ENCODE results near the gene UNC5A.

The UNC5A gene

DNA sequence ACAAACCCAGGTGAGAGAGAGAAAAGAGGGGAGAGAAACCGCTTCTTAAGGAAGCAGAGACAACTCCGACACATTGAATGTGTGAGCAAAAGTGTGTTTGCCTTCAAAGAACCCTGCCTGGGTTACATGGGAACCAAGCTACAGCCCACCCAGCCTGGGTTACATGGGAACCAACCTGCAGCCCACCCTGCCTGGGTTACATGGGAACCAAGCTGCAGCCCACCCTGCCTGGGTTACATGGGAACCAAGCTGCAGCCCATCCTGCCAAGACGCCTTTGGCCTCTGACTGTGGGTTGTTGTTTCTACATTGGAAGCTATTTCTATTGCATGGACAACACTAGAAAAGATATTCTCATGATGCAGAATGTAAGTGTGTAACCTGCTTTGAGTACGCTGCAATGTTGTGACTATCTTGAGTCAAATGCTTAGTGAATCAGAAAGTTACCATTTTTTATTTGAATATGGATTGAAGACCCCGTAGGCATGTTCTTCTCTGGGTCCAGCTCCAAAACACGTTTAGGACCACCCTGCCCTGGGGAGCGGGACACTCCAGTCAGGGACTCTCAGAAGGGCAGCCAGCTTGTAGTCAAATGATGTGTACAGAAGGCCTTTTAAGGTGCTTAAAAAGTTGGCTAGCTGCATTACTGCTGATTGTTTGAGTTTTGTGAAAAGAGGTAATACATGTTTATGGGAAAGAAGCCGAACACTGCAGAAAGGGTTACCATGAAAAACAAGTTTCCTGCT is 39.1 kb upstream of the UNC5A start:
- DNase-seq (ENCODE audit: low spot score), result no peak
- TF ChIP-seq CTCF (IDR thresholded peaks at IDR 0.05; ENCODE audit: extremely low read depth, missing control alignments), result no peak

GRCh38 chr5:176772271-176773210 is 37.8 kb upstream of the UNC5A start:
- DNase-seq (ENCODE audit: low spot score), result no peak
- TF ChIP-seq CTCF (IDR thresholded peaks at IDR 0.05; ENCODE audit: extremely low read depth, missing control alignments), result no peak

DNA sequence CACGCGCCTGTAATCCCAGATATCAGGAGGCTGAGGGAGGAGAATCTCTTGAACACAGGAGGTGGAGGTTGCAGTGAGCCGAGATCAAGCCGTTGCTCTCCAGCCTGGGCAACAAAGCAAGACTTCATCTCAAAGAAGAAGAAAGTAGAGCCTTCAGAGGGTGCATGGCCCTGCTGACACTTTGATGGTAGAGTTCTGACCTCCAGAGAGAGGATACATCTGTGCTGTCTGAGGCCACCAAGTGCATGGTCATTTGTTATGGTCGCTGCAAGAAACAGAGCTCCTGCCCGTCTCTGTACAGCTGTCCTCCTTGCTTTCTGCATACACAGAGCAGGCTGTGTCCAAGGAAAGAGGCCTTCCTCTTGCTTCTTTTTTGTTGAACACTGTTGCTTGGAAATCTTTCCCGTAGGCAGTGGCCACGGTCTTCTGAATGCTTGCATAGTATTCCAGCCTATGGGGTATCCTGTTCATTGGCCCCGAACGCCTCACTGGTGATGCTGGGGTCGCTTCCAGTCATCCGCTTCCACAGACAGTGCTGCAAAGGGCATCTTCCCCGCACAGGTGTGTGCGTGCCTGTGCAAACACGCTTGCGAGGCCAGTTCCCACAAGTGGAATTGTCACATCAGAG is 36.8 kb upstream of the UNC5A start:
- no peak for DNase-seq (ENCODE audit: low spot score)

DNA sequence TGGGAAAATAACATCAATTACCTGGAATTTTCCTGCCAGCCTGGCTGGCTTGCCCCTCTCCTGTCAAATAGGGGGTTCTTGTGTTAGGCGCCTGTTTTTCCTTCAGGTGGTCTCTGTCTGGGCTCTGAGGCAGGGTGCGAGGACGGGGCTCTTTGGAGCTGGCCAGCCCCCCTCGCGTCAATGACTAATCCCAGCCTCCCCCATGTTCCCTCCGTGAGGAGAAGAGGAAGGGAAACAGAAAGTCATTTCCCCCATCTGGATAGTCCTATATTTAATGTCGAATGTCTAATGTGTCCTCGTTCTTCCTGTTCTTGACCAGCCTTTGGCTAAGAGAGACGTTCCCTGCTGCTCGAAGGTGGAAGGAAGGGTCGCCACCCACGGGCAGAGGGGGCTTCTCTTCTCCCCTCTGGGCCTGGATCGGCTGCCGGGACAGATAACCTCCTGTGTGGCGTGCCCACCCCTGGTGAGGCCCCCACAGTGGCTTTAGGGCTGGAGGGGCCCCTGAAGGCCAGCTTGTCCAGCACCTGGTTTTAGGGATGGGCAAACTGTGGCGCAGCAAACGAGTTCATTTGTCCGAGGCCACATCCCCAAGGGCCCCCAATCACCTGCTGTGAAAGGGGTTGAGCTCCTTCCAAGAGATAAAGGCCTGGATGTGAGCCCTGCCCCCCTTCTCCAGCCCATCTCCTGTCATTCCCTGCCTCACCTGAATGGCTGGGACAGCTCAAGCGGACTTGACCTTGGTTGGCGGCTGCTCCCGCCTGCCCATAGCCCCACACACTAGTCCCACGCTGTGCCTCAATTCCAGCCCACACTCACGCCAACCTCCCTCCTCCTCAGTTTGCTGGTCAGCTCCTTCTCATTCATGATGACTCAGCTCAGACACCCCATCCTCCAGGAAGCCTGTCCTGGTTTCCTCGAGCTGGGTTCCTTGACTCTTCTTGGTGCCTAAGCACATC is 35.9 kb upstream of the UNC5A start:
- DNase-seq (ENCODE audit: low spot score), result no peak
- no peak for TF ChIP-seq CTCF (IDR thresholded peaks at IDR 0.05; ENCODE audit: extremely low read depth, missing control alignments)

More for the DNA sequence above, 36.8 kb upstream of the UNC5A start:
- TF ChIP-seq CTCF (IDR thresholded peaks at IDR 0.05; ENCODE audit: extremely low read depth, missing control alignments), result no peak

DNA sequence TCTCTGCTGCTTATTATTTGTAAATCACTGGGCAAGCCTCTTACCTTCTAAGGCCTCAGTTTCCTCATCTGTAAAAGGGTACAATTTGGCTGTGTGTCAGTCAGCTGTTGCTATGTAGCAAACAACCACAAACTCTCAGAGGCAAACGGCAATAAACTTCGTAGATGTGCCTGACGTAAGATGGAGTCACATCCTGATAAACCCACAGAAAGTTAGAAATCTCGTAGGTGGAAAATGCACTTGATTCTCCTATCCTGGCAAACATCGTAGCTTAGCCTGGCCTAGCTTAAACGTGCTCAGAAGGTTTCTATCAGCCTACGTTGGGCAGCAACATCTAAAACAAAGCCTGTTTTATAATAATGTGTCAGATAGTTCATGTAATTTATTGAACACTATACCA is 35.0 kb upstream of the UNC5A start:
- DNase-seq (ENCODE audit: low spot score), result no peak
- no peak for TF ChIP-seq CTCF (IDR thresholded peaks at IDR 0.05; ENCODE audit: extremely low read depth, missing control alignments)

- no peak for DNase-seq (ENCODE audit: low spot score)
- TF ChIP-seq CTCF (IDR thresholded peaks at IDR 0.05; ENCODE audit: extremely low read depth, missing control alignments), result no peak
These were observed 34.1 kb upstream of the UNC5A start for GRCh38 chr5:176776141-176776865.
